Hematopoietic multipotent progenitor cell treated with erythropoietin and hydrocortisone succinate and interleukin-3 and kit ligand, for 8 days (in vitro differentiated cells): ENCODE data around the gene CHMP6.
"Not testable (repeated sequence)": the region's sequence is repeated elsewhere in the genome, so short reads cannot be mapped to it uniquely, and the experiment has no call there.

ENCODE experiments used
- DNase-seq: peaks from one replicate; pipeline ENCODE4 v3.0.0-alpha.2; 2015

The CHMP6 gene

GRCh38 chr17:81016575-81016974, 24.9 kb downstream of the CHMP6 start:
- DNase-seq = no peak

DNA sequence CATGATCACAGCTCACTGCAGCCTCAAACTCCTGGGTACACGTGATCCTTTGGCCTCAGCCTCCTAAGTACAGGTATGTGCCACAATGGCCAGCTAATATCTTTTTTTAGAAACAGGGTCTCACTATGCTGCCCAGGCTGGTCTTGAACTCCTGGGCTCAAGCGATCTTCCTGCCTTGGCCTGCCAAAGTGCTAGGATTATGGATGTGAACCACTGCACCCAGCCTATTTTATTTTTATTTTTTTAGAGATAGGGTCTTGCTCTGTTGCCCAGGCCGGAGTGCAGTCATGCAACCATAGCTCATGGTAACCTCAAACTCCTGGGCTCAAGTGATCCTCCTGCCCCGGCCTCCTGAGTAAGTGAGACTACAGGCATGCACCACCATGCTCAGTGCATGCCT, 25.7 kb downstream of the CHMP6 start:
- not testable (repeated sequence) for DNase-seq

DNA sequence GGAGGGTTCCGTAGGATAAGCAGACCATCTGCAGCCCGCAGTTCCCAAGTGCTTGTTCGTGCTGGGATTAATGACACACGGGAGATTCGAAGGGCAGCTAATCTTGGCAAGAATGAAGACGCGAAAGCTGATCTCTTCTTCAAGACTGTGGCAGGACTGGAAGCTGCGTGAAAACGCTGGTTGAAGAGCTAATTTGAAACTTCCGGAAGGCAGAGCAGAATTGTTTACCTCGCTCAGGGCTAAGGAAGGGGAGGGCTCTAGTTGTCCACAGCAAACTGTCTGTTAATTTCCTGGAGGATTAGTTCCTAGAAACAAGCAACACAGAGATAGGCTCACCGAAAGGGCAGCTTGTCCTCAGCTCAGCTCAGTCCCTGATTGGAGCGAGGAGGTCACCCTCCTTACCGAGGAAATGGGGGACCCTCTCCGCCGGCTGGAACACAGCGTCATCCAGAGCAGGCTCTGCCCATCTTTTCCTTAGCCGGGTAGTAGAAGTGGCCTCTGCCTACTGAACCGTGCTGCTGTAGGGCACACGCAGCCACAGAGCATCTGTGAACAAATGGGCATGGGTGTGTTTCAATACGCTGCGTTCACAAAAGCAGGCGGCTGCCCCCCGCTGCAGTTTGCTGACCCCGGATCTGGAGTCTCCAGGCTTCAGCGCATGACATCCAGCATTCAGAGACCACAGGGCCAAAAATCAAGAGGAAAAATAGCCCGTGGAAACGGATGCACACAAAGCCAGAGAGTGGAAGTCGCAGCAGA, 26.6 kb downstream of the CHMP6 start:
- peak; percentile 86 for DNase-seq

DNA sequence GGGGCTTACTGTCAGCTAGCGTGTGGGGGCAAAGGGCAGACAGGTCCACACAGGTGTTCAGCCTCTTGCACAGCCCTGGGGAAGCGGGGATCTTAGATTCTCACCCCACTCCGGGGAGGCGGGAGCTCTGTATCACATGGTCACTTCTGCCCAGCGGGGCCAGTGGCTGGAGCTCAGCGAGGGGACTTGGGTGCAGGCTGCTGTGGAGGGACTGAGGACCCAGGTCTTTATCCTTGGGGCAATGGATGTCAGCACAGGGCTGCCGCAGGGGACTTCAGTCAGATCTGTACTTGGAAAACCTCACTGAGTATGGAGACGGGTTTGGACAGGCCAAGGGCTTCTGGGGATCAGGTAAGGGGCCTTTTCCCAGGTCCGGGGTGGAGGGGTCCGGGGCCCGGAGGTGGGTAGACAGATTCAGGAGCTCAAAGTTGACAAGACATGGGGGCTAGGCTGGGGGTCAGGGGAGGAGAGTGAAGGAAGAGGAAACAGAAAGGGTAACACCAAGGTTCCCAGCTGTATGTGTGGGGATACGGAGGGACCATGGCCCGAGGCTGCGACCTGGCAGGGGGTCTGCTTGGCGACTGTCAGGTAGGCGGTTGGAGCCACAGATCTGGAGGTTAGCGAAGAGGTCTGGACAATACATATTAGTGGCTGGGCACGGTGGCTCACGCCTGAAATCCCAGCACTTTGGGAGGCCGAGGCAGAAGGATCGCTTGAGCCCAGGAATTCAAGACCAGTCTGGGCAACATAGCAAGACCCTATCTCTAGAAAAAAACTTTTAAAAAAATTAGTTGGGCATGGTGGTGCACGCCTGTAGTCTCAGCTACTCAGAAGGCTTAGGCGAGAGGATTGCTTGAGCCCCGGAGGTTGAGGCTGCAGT, 28.2 kb downstream of the CHMP6 start:
- DNase-seq = no peak

DNA sequence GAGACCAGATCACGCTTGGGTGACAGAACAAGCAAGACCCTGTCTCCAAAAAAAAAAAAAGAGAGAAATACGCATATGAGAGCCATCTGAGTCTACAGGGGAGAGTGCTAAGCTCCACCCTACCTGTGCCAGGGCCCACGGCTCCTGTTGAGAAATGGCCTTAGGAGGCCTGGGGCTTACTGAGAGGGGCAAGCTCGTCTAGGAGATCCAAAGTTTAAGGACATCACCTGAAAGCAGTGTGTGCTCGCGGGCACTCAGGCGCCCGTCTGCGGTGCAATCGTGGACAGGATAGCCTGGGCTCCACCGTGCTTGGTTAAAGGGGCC, 28.8 kb downstream of the CHMP6 start:
- no peak for DNase-seq

GRCh38 chr17:81020767-81021497, 29.3 kb downstream of the CHMP6 start:
- peak; percentile 70 for DNase-seq

DNA sequence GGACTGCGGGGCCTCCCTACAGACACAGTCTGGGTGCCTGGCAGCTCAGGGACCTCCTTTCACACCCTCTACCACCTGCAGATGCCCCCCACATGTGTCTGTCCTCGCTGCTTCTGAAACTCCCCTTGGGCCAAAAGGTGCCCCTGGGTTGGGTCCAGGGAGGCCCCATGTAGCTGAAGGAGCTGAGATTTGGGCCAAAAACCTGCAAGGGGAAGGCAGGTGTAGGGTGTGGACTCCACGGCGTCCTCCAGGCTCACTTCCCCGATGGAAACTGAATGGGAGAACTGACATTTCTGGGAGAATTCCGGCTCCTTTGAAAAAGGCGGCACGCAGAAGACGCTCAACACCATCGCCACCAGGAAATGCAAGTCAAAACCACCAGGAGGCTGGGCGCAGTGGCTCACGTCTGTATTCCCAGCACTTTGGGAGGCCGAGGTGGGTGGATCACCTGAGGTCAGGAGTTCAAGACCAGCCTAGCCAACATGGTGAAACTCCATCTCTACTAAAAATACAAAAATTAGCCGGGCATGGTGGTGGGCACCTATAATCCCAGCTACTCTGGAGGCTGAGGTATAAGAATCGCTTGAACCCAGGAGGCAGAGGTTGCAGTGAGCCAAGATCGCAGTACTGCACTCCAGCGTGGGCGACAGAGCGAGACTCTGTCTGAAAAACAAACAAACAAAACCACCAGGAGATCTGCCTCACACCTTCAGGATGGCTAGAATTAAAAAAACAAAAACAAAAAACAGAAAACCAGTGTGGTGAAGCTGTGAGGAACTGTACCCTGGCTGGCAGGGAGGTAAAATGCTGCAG, 30.1 kb downstream of the CHMP6 start:
- DNase-seq = no peak

- no peak for DNase-seq
Observed at GRCh38 chr17:81022344-81022676, 30.7 kb downstream of the CHMP6 start.

DNA sequence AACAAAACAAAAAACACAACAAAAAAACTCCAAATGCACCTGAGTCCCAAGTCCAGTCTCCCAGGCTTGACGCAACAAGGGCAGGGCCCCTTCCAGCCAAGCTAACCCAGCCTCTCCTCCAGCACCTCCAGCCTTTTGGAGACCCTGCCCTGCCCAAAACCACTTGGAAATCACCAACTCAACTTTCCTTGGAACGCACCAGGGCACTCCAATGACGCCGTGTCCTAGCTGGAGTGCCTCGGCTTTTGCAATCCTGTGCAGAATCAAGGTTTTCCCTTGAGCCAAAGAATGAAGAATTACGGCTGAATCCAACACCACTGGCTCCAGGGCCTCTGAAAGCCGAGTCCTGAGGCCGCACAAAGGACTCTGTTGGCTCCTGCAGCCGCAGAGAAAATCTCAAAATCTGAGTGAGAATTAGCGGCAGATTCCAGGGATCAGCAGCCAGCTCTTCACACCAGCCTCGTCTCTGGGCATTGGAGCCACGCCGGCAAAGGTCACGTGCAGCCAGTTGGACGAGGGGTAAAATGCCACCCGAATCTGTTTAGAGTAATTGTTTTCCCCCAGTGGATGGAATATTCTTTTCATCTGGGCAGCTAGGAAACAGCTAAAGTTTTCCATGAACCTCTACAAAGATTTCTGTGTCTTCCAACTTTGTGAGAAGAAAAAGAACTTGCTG, 33.6 kb downstream of the CHMP6 start:
- DNase-seq = no peak

DNA sequence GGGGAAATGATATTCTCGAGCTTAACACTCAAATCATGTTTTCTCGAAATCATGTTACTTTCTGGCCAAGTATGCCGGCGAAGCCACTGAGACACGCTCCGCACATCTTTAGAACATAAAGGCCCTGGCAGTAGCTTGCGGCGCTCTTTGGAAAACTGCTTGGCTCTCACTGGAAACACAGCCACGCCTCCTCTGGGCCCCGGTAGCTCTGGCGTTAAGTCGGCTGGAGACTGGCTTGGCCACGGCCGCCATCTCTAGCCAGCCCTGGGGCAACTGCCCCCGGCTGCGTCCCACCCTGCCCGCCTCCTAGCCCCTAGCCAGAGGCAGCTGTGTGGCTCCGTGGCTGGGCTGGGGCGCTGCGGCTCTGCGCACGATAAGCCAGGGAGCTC, 34.1 kb downstream of the CHMP6 start:
- DNase-seq = no peak

- DNase-seq = no peak
Observed at GRCh38 chr17:81026266-81027036, 34.8 kb downstream of the CHMP6 start.

GRCh38 chr17:81027038-81027437, 35.4 kb downstream of the CHMP6 start:
- DNase-seq = no peak

DNA sequence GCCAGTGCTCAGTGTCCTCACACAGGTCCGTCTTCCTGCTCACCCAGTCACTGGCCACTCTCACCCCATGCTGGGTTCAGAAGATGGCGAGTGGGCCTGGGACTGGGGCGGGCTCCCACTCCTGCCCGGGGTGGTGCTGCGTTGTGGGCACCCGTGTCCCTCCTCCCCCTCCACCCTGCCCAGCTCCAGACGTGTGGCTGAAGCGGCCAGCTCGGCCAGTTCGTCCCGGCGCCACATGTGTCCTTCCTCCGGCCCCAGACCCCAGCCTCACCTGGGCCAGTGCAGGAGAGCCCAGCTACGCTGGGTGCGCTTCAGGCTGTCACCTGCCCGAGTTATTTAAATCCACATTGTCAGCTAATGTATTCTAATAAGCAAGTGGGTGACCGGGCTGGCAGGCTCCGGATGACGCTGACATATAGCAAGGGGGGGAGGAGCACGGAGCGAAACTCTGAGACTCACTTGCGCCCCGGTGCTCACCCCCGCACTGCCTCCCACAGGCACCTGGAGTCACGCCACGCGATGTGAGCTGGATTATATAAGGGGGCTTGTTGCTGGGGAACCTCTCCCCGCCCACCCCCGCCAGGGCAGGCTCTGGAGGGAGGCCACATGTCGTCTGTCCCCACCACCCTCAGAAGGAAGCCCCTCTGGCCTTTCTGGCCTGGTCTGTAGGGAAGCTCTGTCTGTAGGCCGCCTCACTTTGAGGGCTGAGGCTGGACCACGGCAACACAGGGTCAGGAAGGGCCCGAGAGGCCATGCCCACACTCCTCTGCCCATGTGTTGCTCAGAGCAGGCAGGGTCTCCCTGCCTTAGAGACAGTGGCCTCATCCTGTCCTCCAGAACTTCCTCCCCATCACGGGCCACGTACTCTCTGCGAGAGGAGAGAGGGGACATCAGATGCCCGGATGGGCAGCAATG, 36.2 kb downstream of the CHMP6 start:
- DNase-seq = no peak

DNA sequence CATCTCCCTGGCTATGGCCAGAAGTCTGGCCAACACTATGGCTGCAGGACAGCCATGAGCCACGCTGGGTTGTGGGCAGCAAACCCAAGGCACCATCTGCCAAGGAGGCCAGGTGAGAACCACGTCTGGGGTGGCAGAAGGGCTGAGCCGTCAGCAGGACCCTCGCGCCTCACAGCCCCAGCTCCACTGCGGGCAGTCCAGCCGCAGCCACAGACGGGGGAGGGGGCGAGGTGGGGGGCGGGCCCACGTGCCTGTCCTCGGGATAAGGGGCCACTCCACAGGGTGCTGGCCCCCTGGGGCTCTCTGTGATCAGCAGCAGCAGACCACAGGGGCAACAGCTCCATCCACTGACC, 36.8 kb downstream of the CHMP6 start:
- DNase-seq = no peak

- DNase-seq = no peak
Observed at GRCh38 chr17:81029859-81030258, 38.2 kb downstream of the CHMP6 start.

DNA sequence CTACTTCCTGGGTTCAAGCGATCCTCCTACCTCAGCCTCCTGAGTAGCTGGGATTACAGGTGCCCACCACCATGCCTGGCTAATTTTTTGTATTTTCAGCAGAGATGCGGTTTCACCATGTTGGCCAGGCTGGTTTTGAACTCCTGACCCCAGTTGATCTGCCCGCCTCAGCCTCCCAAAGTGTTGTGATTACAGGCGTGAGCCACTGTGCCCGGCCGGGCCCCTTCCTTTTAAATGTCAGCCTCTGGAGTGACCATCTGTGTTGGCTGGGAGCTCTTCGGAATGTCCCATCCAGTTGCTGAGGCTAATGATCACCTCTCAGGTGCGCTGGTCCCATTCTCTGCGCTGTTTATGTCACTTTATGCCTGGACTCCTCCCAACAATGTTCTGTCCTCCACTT, 38.7 kb downstream of the CHMP6 start:
- not testable (repeated sequence) for DNase-seq

DNA sequence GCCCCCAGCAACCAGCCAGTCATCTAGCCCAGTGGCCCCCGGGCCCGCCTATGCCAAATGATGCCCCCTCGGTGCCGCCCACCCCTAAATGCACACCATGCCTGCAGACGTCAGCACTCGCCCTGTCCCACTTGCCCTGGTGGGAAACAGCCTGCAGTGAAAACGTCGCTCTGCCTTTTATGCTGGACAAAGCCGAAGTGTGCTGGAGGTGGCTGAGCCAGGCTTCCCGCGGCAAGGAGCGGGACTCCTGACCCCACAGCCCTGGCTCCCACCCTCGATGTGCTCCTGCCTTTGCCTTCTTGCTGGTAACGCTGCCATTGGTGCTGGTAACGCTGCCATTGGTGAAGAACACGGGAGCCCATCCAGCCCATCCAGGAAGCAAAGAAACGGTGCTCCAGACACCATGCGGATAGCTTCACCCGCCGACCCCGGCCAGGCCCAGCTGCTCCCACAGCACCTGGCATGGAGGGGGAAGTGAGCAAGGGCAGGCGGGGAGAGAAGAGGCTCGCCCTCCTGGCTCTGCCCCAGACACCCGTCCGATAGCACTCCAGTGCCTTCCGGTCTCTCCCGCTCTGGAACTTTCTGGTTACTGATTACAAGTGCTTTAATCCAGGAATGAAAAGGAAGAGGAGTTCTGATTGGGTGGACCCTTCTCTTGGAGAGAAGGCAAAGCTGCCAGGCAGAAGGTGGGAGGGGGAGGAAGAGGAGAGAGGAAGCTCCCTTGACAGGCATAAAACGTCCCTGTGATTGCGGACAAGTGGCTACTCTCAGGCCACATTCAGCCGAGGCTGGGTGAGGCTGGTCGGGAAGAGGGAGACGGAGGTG, 39.3 kb downstream of the CHMP6 start:
- DNase-seq = no peak

GRCh38 chr17:81031566-81032550, 40.2 kb downstream of the CHMP6 start:
- DNase-seq = no peak
